Hepatocyte (in vitro differentiated cells): ENCODE results near the gene EXOSC7.

Experiments used
- CTCF ChIP-seq: fragments of 200-600 bp; sonication (generic); IDR thresholded peaks from 2 replicates; pipeline ENCODE4 v1.5.1; 2016; ENCODE audit warnings: antibody characterized with exemption, mild to moderate bottlenecking; ENCODE audit not compliant: poor library complexity
- EZH2 ChIP-seq: fragments of 200-600 bp; sonication (generic); IDR thresholded peaks from 2 replicates; pipeline ENCODE4 v1.6.1; 2016; ENCODE audit warnings: antibody characterized with exemption, mild to moderate bottlenecking, borderline replicate concordance

DNA sequence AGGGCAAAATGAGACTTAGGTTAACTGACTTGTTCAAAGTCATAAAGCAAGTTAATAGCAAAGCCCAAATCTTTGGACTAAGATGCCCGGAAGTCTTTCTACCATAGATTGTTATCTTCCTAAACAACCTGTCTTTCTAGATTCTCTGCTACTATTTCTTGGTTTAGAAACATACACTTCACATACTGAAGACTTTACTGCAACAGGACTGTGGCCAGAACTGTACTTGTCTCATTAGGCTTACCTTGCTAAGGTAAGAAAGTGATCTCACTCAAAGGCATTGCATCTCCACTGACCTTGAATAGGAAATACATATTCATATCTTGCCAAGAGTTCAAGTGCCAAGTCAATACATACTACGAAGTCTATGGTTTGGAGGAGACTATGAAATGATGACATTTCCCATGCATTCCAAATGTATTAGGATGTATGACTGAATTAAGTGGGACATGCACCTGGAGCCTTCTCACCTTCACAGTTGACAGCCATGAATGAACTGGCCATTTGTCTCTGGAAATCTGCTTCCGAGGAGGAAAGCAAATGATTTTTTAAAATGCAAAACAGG, 5.0 kb upstream of the EXOSC7 start:
- no peak for TF ChIP-seq CTCF
- TF ChIP-seq EZH2 = no peak
